Loucy (cell line): Measurements from ENCODE around the gene ARMH3.

Experiments used
- CTCF ChIP-seq: fragments of 200-600 bp; sonication (generic); conservative IDR thresholded peaks from 2 replicates; pipeline ENCODE4 v1.5.1; 2014; ENCODE audit warnings: mild to moderate bottlenecking, antibody characterized with exemption, low read length
- EZH2phosphoT487 ChIP-seq: fragments of 200-600 bp; IDR thresholded peaks from 2 replicates; pipeline ENCODE4 v1.6.1; 2018; ENCODE audit warnings: antibody characterized with exemption, mild to moderate bottlenecking, moderate library complexity, borderline replicate concordance

GRCh38 chr10:101807158-101807557 lies 248.8 kb downstream of the ARMH3 start:
- TF ChIP-seq CTCF (no peak), EZH2phosphoT487 (no peak)
